Glutamatergic neuron (in vitro differentiated cells): Measurements from ENCODE around the gene TSHR. TPM values are rescaled to one million over a fixed set of nuclear protein-coding genes. Genes with fewer than 3 reads are reported as not detected.

ENCODE experiments used
- DNase-seq: peaks from one replicate; pipeline ENCODE4 v3.0.0; 2022
- H3K27ac Mint-ChIP-seq: one replicate; pipeline ENCODE4 v1.8.0; 2020; ENCODE audit warnings: mild to moderate bottlenecking, mixed read lengths, inconsistent platforms; ENCODE audit not compliant: unreplicated experiment
- H3K27me3 Mint-ChIP-seq: one replicate; pipeline ENCODE4 v1.8.0; 2020; ENCODE audit warnings: mild to moderate bottlenecking, moderate library complexity, mixed read lengths, inconsistent platforms; ENCODE audit not compliant: unreplicated experiment
- H3K36me3 Mint-ChIP-seq: one replicate; pipeline ENCODE4 v1.8.0; 2020; ENCODE audit warnings: mild to moderate bottlenecking, mixed read lengths, inconsistent platforms; ENCODE audit not compliant: unreplicated experiment
- H3K4me1 Mint-ChIP-seq: one replicate; pipeline ENCODE4 v1.8.0; 2020; ENCODE audit warnings: mild to moderate bottlenecking, low read depth, mixed read lengths, inconsistent platforms; ENCODE audit not compliant: unreplicated experiment
- H3K4me3 Mint-ChIP-seq: one replicate; pipeline ENCODE4 v1.8.0; 2020; ENCODE audit warnings: mild to moderate bottlenecking, mixed read lengths, inconsistent platforms; ENCODE audit not compliant: unreplicated experiment
- H3K9me3 Mint-ChIP-seq: one replicate; pipeline ENCODE4 v1.8.0; 2020; ENCODE audit warnings: mild to moderate bottlenecking, moderate library complexity, mixed read lengths, inconsistent platforms; ENCODE audit not compliant: unreplicated experiment
- total RNA-seq: library from RNA; stranded (reverse); fragmentation: NEBNext Ultra II Directional; extraction: Animal tissue kit (Norgen Biotek cat#: 25700); gene quantifications from one replicate; pipeline ENCODE4 v1.2.1, GENCODE V29; 2021; ENCODE audit not compliant: unreplicated experiment
- TF ChIP-seq, protein P1 (sequence below): fragments of 200-600 bp; sonication (generic); IDR thresholded peaks from one replicate; pipeline ENCODE4 v1.5.0; 2021; ENCODE audit not compliant: partially characterized antibody, unreplicated experiment

The TSHR gene
- total RNA-seq, 1 donor from 2014 or later = 0.74 TPM

DNA sequence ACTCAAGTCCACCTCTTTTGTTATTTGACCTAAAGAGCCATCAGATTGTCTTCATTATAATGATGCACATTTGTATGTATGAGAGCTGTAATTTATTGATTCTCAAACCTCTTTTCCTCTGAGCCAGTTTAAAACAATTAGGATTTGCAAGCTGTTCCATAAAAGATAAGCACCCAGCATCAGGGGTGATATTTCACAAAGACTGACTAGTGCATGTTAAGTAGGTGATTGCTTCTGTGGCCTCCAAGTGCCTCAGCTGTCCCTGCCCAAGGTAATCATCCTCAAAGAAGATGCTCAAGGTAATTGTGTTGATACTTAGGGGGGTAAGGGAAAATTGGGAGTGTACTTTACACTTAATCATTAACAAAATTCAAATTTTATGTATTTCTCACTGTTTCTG lies 32.1 kb upstream of the TSHR start:
- H3K4me3 Mint-ChIP-seq = no peak overlapping the region
- TF ChIP-seq, protein P1, sequence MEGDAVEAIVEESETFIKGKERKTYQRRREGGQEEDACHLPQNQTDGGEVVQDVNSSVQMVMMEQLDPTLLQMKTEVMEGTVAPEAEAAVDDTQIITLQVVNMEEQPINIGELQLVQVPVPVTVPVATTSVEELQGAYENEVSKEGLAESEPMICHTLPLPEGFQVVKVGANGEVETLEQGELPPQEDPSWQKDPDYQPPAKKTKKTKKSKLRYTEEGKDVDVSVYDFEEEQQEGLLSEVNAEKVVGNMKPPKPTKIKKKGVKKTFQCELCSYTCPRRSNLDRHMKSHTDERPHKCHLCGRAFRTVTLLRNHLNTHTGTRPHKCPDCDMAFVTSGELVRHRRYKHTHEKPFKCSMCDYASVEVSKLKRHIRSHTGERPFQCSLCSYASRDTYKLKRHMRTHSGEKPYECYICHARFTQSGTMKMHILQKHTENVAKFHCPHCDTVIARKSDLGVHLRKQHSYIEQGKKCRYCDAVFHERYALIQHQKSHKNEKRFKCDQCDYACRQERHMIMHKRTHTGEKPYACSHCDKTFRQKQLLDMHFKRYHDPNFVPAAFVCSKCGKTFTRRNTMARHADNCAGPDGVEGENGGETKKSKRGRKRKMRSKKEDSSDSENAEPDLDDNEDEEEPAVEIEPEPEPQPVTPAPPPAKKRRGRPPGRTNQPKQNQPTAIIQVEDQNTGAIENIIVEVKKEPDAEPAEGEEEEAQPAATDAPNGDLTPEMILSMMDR = no peak
- H3K4me1 Mint-ChIP-seq = peaks cover 19% of the 10 kb centered on the region
- peaks cover 4% of the 10 kb centered on the region for H3K9me3 Mint-ChIP-seq
- H3K27me3 Mint-ChIP-seq = peaks cover 2% of the 10 kb centered on the region
- no peak overlapping the region for H3K27ac Mint-ChIP-seq
- H3K36me3 Mint-ChIP-seq = no peaks in the 10 kb centered on the region
- DNase-seq = no peak

DNA sequence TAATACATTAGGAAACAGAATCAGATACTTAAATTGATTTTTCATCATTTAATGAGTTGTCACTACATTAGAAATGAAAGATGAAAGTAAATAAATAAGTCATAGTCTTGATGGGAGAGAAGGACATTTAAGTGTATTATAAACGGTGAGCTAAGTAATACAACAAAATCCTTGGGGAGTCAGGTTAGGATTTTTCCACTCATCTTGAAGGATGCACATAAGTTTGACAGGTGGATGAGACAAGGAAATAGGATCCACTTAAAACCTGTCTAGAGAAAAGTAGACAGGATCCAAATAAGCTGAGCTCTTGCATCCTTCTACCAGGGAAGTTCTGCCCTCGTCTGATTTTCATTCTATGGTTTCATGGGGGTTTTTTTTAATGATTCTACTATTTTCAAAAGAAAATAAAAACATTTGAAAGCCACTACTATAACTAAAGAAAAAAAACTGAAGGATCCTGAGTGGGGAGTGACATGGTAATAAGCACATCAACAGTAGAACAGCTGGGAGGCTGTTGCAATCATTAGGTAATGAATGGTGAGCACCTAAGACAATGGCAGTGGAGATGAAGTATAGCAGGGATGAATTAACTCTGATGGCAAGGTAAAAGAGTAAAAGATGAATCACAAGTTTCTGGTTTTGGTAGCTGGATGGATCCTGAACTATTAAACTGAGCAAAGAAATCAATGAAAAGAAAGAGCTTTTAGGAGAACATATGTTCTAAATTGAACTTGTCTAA lies 30.9 kb upstream of the TSHR start:
- peaks cover 3% of the 10 kb centered on the region for H3K36me3 Mint-ChIP-seq
- H3K27me3 Mint-ChIP-seq = peaks cover 2% of the 10 kb centered on the region
- peaks cover 19% of the 10 kb centered on the region for H3K4me1 Mint-ChIP-seq

DNA sequence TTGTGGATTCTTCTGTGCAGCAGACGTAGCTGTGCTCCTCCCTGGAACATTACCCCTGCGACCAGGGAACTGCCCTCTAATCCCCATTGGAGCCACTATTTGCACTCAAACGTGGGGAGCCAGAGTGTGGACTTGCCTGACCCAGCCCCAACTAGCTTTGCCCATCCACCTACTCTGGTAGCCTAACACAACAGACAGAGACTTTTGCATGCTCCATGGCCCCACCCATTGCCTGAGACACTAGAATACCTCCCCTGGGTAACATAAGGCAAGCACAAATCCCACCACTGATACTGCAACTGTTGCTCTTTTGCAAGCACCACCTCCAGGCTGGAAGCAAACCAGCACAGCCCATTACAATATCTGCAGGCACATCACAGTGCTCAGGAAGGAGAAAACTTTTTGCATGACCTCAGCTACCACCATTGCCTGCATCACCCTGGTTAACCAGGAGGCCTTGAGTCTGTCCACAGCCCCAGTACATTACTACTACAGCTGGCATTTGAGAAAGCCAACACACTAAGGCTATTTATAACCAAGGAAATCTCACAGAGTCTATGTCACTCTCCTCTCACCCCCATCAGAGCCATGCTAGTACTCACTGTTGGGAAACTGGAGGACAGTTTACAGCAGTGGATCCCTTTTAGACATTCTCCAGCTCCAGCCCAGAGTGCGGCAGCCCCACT lies 28.9 kb upstream of the TSHR start:
- TF ChIP-seq, protein P1 = no peak
- H3K27ac Mint-ChIP-seq = no peak overlapping the region

More for the DNA sequence above, 30.9 kb upstream of the TSHR start:
- Mint-ChIP-seq H3K9me3 (peaks cover 8% of the 10 kb centered on the region), H3K4me3 (no peak overlapping the region), H3K27ac (peak overlapping the region; percentile 34)
- no peak for DNase-seq
- TF ChIP-seq, protein P1 = no peak

DNA sequence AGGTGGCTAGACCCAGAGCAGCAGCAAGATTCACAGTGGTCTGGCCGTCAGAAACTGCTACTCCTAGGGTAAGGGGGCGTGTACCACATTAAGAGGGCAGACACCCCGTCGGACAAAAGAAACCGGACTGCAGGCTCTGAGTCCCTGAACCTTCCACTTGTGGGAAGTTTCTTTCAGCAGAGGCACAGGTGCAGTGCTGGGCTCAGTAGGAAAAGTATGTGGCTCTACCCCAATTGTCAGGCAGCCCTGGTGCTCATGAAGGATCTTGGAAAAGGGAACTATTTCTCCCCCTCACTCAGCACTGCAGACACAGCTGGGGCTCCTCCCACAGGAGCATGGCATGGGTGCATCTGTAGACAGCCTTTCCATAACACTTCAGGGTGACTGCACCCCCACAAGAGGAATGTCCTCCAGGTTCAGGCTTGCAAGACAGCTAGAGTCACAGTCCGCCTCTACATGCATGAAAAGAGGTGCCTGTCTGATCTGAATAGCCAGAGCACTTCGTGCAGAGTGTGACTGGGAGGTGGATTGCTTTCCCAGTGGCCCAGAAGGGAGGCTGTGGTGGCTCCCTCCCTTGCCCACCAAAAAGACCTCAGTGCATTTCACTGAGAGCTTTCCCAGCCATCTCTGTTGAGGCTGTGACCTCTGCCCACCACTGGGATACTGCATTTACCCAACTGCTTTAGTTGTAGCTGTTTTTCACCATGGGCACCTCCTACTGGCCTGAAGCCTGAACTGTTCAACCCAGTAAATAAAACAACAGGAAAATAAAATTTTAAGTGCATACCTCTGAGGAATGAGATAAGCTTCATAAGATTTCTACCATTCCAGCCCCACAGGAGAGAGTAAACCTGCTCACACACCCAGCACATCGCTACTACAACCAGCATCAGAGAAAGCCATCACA lies 28.1 kb upstream of the TSHR start:
- no peak overlapping the region for H3K27ac Mint-ChIP-seq
- H3K4me1 Mint-ChIP-seq = peaks cover 19% of the 10 kb centered on the region
- no peak for DNase-seq
- H3K4me3 Mint-ChIP-seq = no peak overlapping the region
- peaks cover 9% of the 10 kb centered on the region for H3K9me3 Mint-ChIP-seq
- H3K27me3 Mint-ChIP-seq = peaks cover 2% of the 10 kb centered on the region
- peaks cover 9% of the 10 kb centered on the region for H3K36me3 Mint-ChIP-seq
- TF ChIP-seq, protein P1 = peak; percentile 29

More for the DNA sequence above, 28.9 kb upstream of the TSHR start:
- H3K36me3 Mint-ChIP-seq = peaks cover 9% of the 10 kb centered on the region
- peaks cover 19% of the 10 kb centered on the region for H3K4me1 Mint-ChIP-seq
- H3K4me3 Mint-ChIP-seq = no peak overlapping the region
- peaks cover 2% of the 10 kb centered on the region for H3K27me3 Mint-ChIP-seq
- no peak for DNase-seq
- H3K9me3 Mint-ChIP-seq = peaks cover 9% of the 10 kb centered on the region
